WTC11 (cell line): ENCODE data around the gene OSBPL5.
"Not testable (repeated sequence)": the region's sequence is repeated elsewhere in the genome, so short reads cannot be mapped to it uniquely, and the experiment has no call there.

Experiments
- ATF3 ChIP-seq: sonication (generic); formaldehyde crosslinking; conservative IDR thresholded peaks from 2 replicates; pipeline ENCODE4 v1.8.1; 2022; ENCODE audit warnings: mild to moderate bottlenecking, missing genetic modification reagents
- CREB1 ChIP-seq: sonication (generic); formaldehyde crosslinking; IDR thresholded peaks from 2 replicates; pipeline ENCODE4 v1.8.0; 2023; ENCODE audit warnings: mild to moderate bottlenecking, missing genetic modification reagents
- CTCF ChIP-seq: fragments of 200-600 bp; IDR thresholded peaks from 2 replicates; pipeline ENCODE4 v1.8.0; 2022; ENCODE audit warnings: antibody characterized with exemption
- IRF1 ChIP-seq: sonication (generic); formaldehyde crosslinking; IDR thresholded peaks from 2 replicates; pipeline ENCODE4 v1.8.0; 2023; ENCODE audit warnings: missing genetic modification reagents
- MLX ChIP-seq: sonication (generic); formaldehyde crosslinking; IDR thresholded peaks from 2 replicates; pipeline ENCODE4 v1.8.1; 2023; ENCODE audit warnings: mild to moderate bottlenecking, missing genetic modification reagents, moderate library complexity
- RELA ChIP-seq: sonication (generic); formaldehyde crosslinking; IDR thresholded peaks from 2 replicates; pipeline ENCODE4 v1.8.1; 2022; ENCODE audit warnings: missing genetic modification reagents, mild to moderate bottlenecking, borderline replicate concordance
- SOX15 ChIP-seq: fragments of 250-450 bp; sonication (Bioruptor Pico); IDR thresholded peaks from 2 replicates; pipeline ENCODE4 v1.9.0; 2021; ENCODE audit warnings: mild to moderate bottlenecking
- STAT6 ChIP-seq: sonication (generic); formaldehyde crosslinking; conservative IDR thresholded peaks from 2 replicates; pipeline ENCODE4 v1.8.1; 2023; ENCODE audit warnings: mild to moderate bottlenecking, low read depth, missing genetic modification reagents, moderate library complexity
- ZBTB43 ChIP-seq: sonication (generic); formaldehyde crosslinking; IDR thresholded peaks from 2 replicates; pipeline ENCODE4 v1.8.1; 2023; ENCODE audit warnings: mild to moderate bottlenecking, missing genetic modification reagents
- ZNF232 ChIP-seq: sonication (generic); formaldehyde crosslinking; IDR thresholded peaks from 2 replicates; pipeline ENCODE4 v1.8.0; 2022; ENCODE audit warnings: mild to moderate bottlenecking, missing genetic modification reagents
- ZSCAN18 ChIP-seq: fragments of 250-450 bp; sonication (Bioruptor Pico); IDR thresholded peaks from 2 replicates; pipeline ENCODE4 v2.1.2; 2022; ENCODE audit warnings: mild to moderate bottlenecking, moderate library complexity

- TF ChIP-seq SOX15 (CRISPR knock-in tag); RELA (CRISPR knock-in tag); CTCF; ZSCAN18 (CRISPR knock-in tag); ZBTB43 (CRISPR knock-in tag); CREB1; IRF1 (CRISPR knock-in tag); ZNF232 (CRISPR knock-in tag); ATF3 (CRISPR knock-in tag); MLX (CRISPR knock-in tag); STAT6 (CRISPR knock-in tag): not testable (repeated sequence)
Measured at GRCh38 chr11:3113661-3114060, 51.4 kb downstream of the OSBPL5 start.
